GM23248 (cell line): ENCODE measurements around the gene SETBP1.

Experiments
- EZH2 ChIP-seq: fragments of 200-600 bp; sonication (generic); IDR thresholded peaks from 2 replicates; pipeline ENCODE4 v1.6.1; 2018; ENCODE audit warnings: antibody characterized with exemption, mild to moderate bottlenecking; ENCODE audit not compliant: insufficient read depth, poor library complexity, severe bottlenecking
- EZH2phosphoT487 ChIP-seq: fragments of 200-600 bp; sonication (generic); IDR thresholded peaks from 2 replicates; pipeline ENCODE4 v1.6.1; 2018; ENCODE audit warnings: antibody characterized with exemption, moderate library complexity, mild to moderate bottlenecking, low read depth; ENCODE audit not compliant: insufficient read depth

- TF ChIP-seq EZH2 (no peak), EZH2phosphoT487 (no peak)
Measured at GRCh38 chr18:44719519-44720060, 38.9 kb downstream of the SETBP1 start.
